ENCODE results near the gene FARS2. TPM values are rescaled to one million over a fixed set of nuclear protein-coding genes. Genes with fewer than 3 reads are reported as not detected.

The FARS2 gene
- polyA plus RNA-seq (2014; cell fraction: cytosol; rRNA removed): 10.2 and 12.2 TPM in 2 replicates
- 5.9 and 7.0 TPM in 2 replicates for polyA plus RNA-seq (2014; cell fraction: nucleus; rRNA removed)

DNA sequence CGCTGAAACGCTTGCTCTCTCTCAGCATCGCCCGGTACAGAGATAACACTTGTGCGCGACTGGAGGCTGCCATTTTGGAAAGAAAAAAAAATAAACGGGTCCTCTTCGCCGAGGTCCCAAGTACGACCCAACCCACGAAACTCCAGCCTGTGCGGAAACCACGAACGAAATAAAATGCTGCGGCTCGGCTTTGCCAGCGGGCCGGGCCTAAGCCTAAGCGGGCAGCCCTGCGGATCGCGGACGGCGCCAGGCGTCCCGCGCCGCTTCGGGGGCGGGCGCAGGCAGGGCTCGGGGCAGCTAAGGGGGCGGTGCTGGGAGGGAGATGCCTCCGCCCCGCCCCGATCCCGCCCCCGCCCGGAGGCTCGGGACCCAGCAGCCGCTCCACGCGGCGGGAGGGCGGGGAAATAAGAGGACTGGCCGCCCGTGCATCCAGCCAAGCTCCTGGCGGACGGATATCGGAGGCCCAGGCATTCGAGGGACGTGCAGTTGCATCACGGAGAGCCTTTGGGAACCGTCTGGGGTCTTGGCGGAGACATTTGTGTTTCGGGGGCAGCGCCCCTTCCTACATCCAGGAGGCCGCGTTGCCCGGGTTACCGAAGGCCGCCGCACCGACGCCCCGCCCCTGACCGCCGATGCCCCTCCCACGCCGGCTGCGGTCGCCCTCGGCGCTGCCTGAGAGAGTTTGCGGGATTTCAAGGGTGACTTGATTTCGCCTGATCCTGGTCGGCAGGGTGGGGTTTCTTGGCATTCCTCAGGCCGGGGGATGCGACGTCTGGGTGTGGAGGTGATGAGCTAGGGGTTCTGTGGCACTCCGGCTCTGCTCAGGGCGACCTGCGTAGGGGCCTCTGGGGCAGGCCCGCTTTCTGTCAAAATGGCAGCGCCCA is at the start of gene FARS2, which contains the start of gene LYRM4:
Gene FARS2, plus strand, starts transcription at position 853 of the 884 bp plus-strand sequence.
Gene LYRM4, minus strand, starts transcription at position 290 of the 884 bp plus-strand sequence. Its CDS starts 217 bp downstream, at position 73.
- DNase-seq (ENCODE audit: low spot score): peak; percentile 88

DNA sequence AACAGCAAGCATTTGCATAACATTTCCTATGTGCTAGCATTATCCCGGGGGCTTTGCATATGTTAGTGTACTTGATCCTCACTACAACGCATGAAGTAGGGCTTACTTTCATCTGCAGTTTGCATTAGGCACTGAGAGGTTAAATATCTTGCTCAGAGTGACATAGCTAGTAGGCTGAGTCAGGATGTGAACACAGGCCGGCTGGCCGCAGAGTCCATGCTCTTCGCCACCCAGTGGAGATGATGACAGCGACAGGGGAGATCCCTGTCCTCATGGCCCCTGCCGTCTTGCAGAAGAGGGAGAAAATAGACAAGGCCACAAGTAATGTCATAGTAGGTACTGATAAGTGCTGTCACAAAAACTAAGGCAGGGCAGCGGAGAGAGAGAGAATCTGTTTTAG is 47.5 kb upstream of the FARS2 start:
- DNase-seq (ENCODE audit: low spot score): no peak

DNA sequence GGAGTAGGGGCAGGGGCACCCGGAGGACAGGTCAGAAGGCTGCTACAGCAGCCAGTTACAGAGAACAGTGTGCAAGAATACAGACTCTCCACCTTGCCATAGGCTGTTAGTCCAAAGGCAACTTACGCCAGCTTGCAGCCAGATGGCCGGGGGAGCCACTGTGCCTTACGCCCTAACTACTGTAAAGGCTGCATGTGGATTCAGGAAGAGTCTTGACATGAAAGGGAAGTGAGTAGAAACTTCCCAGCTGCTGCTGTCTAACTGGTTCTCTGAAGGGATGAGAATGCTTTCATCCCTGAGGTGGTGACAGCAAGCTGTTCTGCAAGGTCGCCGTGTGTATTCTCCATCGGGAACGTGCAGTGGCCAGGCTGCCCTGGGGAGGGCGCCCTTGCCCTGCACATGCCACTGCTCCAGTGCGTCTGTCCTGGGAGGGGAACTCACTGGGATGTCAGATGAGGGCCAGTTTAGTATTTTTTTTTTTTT is 46.7 kb upstream of the FARS2 start:
- peak; percentile 39 for DNase-seq (ENCODE audit: low spot score)

DNA sequence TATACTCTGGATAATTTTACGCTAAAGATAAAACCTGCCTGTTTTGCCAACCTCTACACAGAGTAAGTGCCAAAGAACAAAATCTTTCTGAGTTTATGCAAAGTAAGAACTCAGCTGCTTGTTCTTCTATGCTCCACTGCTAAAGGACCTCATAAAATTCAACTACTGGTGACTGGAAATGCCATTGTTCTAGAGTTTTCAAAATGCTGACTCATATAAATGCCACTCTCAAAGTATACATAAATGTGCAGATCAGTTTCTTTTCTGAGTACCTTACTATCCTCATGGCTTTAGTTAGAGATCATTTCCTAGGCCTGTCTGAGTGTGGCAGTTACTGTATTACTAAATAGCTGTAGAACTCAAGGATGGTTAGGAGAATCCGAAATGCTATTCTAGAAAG is 46.2 kb upstream of the FARS2 start:
- no peak for DNase-seq (ENCODE audit: low spot score)

DNA sequence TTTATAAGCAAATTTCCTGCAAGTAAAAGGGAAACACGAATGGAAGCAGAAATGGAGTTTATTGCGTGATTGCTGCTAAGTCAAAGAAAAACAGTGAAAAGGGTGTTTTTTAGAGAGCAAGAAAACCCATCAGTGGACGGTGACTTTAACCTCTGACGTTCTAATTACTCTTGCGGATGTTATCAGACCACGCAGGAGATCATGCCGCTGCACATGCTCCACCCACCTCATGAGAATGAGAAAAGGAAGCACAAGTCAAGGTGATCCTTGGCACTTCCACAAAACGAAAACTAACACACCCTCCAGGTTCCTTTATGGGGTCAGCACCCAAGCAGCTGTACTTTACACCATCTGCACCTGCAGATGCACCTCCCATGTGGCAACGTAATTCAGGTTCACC is 45.5 kb upstream of the FARS2 start:
- DNase-seq (ENCODE audit: low spot score): no peak

DNA sequence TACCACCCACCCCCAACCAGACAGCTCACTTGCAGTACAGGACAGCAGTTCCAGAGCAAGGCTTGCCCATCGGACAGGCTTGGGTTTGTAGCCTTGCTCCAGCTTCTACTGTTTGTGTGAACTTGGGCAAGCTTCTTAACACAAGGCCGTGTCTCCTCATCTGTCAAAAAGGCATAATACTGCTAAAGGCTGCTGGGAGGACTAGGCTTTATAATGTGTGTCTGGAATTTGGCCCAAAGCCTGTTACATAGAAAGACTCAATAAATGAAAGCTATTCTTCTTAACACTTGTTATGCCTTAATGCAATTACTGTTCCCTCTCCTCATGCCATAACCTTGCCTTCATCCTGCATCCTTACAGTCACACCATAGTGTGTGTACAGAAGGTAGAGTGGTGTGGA is 44.0 kb upstream of the FARS2 start:
- no peak for DNase-seq (ENCODE audit: low spot score)

DNA sequence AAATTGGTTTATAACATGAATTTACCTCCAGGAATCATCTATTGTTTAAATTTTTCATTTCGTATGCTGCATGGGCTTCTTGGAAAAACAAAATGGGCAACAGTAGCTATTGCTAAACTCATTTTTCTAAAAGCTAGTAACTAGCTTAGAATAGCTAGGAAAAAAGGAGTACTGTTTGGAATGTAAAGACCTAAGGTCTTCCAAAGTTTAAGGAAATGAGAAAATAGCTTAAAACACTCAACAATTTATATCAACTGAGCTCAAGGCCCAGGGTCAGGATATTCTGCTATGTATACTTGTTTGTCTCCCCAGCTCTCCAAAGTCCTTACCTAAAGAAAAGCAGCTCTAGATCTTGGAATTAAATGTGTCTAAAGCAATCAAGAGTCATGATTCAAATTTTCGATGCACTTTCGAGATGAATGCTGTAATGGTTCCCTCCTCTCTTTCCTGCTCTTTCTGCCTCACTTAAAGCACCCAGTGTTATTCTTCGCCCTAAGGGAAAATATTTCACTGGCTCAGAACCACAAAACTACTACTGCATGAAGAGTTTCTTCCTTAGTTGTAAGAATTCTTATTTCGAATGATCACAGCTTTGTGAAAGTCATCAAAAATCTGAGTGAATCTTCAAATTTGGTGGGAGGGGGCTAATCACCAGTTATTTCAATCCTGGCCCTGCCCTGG is 42.2 kb upstream of the FARS2 start:
- DNase-seq (ENCODE audit: low spot score): no peak

DNA sequence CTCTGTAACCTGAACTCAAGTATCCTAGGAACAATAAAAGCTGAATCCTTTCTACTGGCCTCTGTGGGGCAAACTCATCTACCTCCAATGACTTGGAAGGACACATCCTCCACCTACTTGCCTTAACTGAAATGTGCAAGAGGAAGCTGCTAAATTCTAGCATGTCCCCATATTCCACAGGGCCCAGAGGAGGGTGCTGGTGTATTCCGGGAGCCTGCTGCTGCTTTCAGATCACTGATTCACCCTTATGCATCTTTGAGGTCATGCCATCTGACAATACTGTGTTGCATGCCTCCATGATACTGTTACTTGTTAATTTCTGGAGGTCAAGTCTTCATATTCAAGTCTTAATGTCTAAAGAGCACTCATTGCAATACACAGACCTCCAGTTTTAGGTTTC is 40.9 kb upstream of the FARS2 start:
- DNase-seq (ENCODE audit: low spot score): no peak

DNA sequence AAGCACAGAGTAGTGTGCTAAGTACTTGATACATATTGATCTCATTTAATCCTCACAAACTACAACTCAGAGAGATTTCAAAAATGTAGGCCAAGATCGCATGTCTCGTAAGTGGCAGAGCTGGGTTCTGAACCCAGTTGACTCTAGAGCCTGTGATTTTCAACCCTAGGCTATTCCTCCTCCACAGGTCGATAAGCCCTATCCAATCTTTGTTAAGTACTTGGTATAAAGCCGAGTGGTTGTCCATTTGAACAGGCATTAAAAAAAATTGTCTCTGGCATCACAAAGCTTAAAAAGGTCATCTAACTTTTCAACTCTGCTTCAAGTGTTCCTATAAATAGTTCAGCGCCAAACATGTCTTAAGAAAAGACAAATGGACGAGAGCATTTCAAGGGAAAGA is 38.0 kb upstream of the FARS2 start:
- no peak for DNase-seq (ENCODE audit: low spot score)

DNA sequence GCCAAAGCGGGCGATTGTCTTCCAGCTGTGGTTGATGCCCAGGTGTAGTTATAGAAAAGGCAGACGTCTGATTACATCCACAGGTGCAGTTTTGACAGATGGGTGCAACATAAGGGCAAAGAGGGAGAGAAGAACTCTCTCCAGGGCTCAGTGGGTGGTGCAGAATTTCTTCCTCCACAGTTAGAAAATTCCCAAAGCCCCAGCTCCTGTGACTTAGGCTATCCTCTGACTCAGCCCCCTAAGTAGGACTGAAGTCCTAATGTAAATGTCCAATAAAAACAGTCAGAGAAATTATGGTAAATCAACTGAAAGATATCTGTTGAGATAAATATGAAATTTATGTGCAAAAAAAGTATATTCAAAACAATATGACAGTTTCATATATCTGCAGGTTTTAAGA is 32.0 kb upstream of the FARS2 start:
- no peak for DNase-seq (ENCODE audit: low spot score)

DNA sequence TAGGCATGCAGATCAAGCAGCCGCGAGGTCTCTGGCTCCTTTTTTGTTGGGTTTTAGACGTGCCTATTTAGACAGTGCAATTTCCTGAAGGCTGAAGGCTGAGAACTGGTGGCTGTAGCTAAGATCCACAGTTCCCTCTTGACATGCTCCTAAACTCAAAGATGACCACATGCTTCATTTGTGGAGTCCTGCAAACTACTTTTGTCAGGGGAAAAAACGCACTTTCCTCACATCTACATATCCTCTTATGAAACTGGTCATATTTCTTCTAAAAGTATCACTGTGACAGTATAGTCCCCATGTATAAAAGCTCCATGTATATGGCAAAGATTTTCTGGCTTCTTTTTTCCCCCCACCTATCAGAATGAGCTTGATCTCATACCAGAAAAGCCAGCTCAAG is 31.2 kb upstream of the FARS2 start:
- no peak for DNase-seq (ENCODE audit: low spot score)

DNA sequence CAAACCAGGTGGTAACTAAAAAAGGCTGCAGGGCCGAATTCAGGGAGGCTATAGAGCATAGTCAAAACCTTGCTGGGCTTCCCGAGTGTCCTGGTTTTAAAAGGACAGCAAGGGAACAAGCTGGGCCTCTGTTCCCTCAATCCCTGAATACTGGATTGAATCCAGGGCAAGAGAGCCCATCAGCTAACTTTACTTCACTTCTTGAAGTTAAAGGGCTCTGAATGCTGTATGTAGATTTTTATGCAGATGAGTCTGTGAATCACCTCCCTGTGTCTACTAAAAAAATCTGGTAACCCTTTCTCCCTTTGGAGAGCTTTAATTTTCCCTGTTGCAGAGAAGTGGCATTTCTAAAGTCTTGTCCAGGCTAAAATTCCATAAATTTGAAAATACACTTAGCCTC is 30.0 kb upstream of the FARS2 start:
- no peak for DNase-seq (ENCODE audit: low spot score)

DNA sequence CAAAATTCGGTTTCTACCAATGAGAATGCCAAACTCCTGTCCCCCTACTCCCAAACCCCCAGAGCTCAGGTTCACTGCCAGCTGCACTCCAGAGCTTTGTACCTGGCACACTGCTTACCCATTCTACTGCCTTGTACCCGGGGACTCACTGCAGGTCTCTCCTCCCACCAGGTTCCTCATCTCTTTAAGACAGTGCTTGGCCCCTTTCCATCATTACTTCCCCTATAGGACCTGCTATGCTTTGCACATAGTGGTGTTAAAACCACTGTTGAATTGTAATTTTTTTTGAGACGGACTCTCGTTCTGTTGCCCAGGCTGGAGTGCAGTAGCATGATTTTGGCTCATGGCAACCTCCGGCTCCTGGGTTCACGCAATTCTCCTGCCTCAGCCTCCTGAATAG is 26.4 kb upstream of the FARS2 start:
- no peak for DNase-seq (ENCODE audit: low spot score)

DNA sequence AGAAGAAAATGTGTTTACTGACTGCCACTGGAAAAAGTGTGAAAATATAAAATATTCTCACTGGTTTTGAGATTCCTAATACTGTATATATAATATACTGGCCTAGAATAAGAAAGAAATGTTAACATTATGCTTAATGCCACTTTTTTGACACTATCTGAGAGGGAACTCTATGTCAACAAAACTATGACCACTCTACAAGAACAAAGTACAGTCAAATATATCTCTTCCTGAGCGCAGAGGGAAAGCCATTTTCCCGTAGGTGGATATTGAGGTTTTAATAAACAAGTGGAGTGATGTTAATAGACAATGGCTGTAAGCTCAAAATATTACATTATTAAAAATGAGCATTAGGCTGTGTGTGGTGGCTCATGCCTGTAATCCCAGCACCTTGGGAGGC is 25.5 kb upstream of the FARS2 start:
- no peak for DNase-seq (ENCODE audit: low spot score)

DNA sequence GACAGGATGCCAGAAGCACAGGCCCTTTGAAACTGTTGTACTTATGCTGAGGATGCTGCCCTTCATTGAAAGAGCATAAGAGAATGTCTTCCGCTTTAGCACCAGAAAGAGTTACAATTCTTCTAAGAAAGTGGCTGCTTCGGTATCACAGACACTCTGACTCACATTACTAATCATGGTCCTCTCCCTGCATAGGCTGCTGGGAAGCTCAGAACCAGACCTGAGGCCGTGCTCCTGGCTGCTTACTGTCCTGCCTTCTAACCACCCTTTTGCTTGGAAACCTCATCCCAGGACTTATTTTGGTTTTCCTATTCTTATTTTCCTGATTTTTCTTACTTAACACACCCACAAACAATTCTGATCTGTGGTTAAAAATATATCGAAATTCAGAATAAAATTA is 23.5 kb upstream of the FARS2 start:
- no peak for DNase-seq (ENCODE audit: low spot score)

DNA sequence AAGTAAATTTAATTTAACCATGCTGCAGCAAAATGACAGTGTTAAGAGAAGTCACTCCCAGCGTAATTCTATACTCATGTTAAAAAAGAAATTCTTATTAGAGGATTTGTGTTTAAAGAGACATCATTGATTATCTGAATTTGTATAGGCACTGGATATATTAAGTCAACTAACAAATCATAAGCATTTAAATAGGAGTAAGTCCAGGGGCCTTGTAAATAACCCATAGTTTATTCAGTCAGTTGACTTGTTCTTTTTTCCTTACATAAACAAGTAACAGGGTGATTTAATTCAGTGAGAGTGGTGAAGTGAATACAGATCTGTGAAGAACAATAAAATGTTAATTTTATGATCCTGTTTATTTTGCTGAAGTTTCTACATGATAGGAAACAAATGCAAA is 23.0 kb upstream of the FARS2 start:
- no peak for DNase-seq (ENCODE audit: low spot score)

DNA sequence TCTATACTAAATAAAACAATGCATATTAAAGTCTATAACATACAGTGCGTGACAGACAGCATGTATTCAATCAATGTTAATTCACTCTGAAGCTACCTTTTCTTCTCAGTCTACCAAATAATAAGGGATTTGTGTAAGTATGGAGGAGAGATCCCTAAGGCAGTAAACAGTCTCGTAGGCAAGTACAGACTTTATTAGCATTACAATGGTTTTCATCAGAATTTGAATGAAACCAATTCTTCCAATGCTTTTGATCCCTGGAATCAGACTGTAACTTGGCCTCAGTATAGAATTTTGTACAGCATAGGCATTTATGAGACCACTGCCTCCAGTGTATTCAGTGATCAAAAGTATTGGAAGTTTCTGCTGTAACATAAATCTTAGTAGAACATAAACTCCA is 20.1 kb upstream of the FARS2 start:
- no peak for DNase-seq (ENCODE audit: low spot score)

DNA sequence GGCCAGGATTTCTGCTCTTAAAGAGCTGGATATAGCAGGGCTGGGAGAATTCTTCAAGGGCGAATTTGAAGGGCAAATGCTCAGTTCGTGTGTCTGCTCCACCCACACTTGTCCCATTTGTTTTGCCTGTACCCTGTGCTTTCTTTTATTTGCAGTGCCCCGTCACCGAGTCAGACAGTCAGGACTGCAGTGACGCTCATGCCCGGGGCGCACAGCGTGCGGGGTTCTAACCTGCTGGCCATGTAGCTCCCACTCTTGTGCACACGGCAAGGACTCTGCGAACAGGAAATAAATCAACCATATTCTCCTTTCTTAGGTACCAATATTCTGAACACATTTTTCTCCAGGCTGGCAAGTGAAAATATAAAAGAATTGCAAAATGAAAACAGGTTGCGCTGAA is 18.2 kb upstream of the FARS2 start:
- no peak for DNase-seq (ENCODE audit: low spot score)

DNA sequence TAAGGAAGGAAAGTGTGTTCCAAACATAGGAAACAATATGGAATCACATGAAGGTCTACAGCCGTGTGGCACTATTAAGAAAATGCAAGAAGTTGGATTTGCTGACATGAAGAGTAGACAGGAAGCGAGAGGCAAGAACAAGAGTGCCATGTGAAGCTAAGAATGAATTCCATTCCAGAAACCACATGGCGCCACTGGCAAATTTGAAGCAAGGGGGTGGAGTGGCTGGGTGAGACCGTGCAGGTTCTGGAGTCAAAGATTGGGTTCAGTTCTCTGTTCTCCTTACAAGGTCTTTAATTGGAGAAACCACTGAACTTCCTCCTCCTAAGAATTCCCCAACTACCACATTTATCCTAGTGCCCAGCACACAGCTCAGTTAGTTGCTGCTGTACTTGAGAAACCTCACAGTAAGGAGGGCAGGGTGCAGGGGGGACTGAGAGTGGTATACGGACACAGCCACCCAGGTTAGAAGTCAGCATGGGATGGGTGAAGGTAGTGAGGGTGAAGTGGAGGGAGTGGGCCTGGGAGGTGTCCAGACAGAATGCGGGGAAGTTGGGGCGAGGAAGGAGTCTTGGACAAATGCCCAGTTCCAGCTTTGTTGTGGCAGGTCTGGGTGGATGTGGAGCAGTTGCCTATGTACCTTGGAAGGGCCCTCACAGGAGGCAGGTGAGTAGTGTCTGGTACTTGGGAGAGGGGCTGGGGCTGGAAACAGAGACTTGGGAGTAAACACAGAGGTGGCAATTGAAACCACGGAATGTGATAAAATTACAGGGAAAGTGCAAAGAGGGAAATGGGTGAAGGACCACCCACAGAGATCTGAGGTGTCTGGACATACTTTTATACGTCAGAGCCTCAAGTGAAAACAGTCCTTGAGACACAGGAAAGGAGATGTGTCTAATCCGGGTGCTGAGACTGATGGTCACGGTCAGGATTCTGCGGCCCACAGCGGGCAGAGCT is 14.9 kb upstream of the FARS2 start:
- DNase-seq (ENCODE audit: low spot score): no peak

DNA sequence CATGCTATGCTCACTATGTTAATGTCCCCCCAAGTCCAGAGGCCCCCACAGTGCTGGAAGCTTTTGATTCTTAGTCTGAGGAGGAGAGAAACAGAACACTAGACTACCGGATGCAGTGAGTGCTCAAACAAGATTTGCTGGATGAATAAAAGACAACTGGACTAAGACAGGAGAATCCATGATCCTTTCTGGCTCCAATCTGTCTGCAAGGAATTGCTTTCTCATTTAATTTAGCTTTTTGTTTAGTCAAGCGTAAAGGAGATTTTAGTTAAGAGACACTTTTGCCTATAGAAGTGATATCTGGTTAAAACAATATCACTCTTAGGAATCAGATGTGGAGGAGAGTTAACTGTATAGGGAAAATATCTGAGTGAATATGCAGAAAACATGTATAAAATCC is 14.1 kb upstream of the FARS2 start:
- DNase-seq (ENCODE audit: low spot score): peak; percentile 64

DNA sequence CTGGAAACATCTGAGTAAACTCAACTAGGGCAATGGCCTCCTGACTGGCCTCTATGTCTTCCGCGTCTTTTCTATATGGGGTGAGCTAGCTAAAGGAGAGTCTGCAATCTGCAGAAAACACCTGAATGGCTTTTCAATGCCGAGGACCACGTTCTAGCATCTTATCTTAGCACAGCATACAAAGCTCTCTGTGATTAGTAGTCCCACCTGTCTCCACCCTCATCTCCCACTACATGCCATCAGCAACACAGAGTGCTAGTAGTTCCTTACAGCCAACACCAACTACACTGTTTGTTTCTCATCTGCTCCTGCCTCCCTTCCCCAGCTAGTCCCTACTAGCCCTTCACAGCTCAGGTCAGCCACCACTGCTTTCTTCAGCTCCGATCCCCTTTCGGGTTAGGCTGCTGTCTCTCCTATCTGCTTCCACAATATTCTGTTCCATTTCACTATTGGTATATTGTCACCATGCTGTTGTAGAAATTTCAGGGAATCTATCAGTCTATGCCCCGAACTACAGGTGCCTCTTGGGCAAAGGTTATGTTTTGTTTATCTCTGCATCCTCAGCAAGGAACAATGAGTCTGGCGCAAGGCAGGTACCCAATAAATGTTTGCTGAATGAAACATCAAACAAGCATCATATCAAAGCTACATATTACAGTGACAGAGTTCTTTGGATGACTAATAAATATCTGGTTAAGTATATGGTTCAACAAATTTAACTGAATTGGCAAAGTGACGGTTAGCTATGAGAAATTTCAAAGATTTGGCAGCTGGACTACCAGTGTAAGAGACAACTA is 12.8 kb upstream of the FARS2 start:
- DNase-seq (ENCODE audit: low spot score): no peak
